GM21360 (cell line): ENCODE measurements around the gene PHYHIPL.

Experiments
- ATAC-seq: cut with Tn5 transposase; IDR thresholded peaks from one replicate; pipeline ENCODE4 v1.9.1; 2021; ENCODE audit warnings: mild to moderate bottlenecking, moderate library complexity; ENCODE audit not compliant: unreplicated experiment

PHYHIPL gene

GRCh38 chr10:59252491-59252890 is 76.0 kb downstream of the PHYHIPL start:
- no peak for ATAC-seq

GRCh38 chr10:59255463-59255862 is 79.0 kb downstream of the PHYHIPL start:
- no peak for ATAC-seq

GRCh38 chr10:59257224-59257623 is 80.8 kb downstream of the PHYHIPL start:
- ATAC-seq, result no peak

GRCh38 chr10:59258890-59259289 is 82.4 kb downstream of the PHYHIPL start:
- ATAC-seq, result no peak

GRCh38 chr10:59265141-59265540 is 88.7 kb downstream of the PHYHIPL start:
- ATAC-seq, result no peak

DNA sequence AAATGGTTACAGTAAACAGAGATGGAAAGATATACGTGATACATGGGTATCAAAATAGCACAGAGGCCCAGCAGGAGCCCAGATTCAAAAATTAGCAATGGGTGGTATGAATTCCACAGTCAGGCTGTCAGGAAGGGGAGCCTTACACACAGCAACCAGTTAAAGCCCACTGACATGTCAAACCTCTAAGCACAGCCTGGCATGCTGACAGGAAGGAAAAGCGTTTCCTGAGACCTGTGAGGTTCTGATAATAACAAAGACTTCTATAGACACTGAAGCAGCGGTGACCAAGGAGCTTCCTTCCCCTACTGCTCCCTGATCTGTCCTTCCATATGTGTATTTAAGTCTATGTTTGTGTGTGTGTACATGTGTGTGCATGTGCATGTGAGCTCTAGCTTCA is 89.9 kb downstream of the PHYHIPL start:
- no peak for ATAC-seq

DNA sequence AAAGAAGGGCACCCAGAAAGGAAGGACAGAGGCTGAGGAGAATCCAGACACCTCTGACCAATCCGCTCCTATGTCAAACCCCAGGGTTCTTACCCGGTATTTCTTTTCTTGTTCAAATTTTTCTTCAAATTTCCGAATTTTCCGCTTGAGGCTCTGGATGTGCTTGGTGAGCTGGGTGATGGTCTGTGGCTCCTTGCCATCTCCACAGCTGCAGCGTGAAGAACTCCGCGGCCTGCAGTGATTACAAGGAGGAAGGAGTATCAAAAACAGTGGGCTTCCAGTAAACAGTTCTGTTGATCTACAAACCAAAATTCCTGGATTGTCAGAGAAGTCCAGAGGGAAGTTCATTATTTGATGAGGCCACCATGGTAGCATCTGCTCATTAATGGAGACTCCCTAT is 92.0 kb downstream of the PHYHIPL start:
- ATAC-seq, result no peak

DNA sequence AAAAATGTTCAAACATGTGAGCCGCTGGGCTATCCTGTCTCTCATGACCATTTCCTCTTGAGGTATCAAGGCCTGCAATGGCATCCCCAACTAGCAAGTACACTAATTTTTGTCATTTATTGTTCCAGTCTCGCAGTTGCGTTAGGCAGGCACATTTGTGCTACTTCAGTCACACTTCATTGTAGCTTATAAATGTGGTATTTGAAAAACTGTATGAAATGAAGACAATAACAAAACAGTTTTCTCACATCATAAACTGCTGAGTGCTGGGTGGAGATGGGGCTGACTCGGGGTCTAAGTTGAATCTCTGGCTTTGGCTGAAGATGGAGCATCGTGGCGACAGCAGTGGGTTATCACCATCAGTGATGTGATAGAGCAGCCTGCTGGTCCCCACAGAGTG is 93.2 kb downstream of the PHYHIPL start:
- ATAC-seq, result no peak

DNA sequence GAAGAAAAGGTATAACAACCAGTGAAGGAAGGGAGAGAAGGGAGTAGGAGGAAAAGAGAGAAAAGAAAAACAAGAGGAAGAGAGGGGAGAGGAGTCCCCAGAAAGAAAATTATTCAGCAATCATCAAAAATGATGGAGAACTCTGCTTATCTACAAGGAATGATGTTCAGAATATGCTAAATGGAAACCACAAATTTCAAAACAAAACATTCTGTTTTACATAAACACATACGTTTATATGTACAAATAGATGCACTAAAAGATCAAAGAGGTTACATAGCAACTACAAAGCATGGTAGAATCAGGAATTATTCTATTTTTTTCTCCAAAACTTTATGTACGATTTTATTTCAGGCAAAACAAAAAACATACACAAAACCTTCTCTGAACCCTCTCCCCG is 94.0 kb downstream of the PHYHIPL start:
- no peak for ATAC-seq

- no peak for ATAC-seq
Measured at GRCh38 chr10:59271160-59271559, 94.7 kb downstream of the PHYHIPL start.

DNA sequence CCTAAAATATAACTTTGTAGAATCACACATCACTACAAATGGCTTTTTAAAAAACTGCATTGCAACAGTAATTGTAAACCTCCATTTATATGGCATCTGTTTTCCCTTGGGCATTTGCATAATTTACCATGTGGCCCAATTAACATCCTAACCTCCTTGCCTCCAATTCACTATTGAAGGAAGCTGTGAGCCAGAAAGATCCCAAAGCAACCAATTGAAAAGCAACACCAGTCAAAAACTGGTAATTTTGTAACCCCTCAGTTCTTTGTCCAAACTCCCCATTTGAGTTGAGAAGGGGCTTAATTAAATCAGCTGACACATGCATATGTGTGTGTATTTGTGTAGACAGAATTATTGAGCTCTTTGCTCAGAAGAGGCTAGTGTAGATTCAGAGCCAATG is 95.6 kb downstream of the PHYHIPL start:
- ATAC-seq, result no peak

DNA sequence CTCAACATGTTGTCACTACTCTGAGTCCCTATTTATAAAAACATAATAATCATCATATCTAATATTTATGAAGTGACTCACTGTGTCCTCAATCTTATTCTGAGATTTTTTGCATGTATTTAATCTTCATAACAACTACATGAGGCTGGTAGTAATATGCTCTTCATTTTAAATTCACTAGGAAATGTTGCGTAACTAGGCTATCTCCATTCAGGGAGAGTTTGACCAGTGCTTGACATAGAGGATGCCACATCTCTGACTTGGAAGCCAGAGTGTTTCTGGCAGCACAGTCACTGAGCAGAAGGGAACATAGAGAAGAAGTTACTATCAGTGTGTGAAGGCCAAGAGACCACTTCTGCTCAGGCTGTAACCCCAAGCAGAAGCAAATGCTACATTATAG is 97.0 kb downstream of the PHYHIPL start:
- ATAC-seq, result no peak

DNA sequence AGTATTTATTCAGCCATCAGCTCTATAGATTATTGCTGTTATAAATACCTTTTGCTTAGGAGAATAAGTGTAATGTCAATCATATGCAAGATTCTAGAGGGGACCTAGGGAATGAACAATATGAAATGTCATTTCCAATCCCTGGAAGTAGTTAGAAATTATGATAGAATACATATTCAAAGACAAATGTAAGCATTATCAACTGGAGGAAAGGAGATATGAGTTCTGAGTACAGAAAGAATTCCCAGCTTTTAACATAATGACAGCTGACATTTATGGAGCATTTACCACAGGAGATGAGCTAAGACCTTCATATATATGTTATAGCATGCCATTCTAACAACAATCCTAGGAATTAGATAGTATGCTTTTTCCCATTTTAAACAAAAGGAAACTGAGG is 99.7 kb downstream of the PHYHIPL start:
- ATAC-seq, result no peak

DNA sequence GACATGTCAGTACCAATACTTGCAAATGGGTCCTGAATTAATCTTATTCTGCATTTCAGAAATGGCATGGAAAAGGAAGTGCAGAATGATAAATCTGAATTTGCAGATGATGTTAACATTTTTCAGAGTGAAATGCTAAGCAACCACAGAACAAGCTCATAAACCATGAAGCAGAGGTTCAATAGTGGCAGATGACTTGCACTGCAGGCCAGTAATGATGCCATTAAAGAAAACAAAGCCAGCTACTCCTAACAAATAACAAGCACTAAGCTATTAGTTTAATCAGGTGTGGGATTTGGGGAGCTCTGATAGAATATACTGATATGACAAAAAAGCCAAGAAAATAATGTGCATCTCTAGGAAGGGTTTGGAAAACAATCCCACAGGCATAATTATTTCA is 100.5 kb downstream of the PHYHIPL start:
- ATAC-seq, result no peak

- ATAC-seq, result no peak
Measured at GRCh38 chr10:59279476-59279875, 103.0 kb downstream of the PHYHIPL start.

DNA sequence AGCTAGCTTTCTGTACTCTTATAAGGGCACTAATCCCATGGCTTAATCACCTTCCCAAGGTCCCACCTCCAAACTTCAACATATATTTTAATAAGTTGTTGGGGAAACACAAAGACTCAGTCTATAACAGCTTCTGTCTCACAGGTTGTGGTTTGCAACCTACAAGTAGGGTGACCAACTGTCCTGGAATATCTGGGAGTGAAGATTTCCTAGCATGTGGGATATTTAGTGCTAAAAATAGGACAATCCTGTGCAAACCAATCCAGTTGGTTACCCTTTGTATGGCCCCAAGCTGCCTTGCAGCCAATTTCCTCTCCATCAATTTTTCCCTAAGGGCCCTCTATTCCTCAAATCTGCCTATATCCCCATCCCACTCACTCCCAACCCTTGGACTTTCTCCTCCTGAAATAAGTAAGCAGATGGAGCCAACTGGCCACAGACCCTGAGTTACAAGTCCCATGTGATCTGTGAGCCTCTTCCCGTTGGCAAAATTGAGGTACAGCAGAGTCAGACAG is 103.6 kb downstream of the PHYHIPL start:
- ATAC-seq, result no peak

DNA sequence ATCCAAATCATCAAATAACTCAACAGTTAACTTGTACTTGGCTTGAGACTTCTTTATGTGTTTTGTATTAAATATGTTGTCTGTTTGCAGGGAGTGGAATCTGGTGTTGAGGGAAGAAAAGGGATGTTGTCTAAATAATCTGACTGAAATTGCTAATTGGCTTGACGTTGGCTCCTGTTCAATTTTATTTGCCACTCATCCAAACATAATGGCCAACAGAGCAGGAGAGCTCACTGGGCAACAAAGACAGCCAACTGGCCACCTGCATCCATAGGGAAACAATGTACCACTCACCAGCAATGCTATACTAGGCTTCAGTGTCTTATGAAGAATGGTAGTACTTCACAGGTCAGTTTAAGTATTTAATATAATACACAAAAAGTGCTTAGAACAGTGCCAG is 105.4 kb downstream of the PHYHIPL start:
- ATAC-seq, result no peak

- ATAC-seq, result no peak
Measured at GRCh38 chr10:59283456-59284091, 107.1 kb downstream of the PHYHIPL start.

GRCh38 chr10:59284118-59284975 is 107.9 kb downstream of the PHYHIPL start:
- ATAC-seq, result no peak

DNA sequence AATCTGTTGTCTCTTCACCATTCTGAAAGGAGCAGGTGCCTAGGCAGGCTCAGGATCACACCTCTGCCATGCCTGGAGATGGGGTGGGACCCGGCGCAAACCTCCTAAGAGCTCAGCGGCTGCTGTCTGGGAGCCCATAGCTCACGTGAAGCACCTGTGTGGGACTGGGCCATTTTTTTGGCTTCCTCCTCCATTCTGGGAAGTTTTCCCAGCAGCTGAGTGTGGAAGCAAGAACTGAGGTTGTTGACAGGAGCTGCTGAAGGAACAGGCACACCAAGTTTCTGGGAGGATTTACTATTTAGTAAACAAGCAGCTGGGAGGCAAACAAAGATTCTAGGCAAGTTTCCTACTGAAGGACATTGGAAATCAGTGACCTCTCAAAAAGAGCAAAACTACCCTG is 108.6 kb downstream of the PHYHIPL start:
- ATAC-seq, result no peak

- no peak for ATAC-seq
Measured at GRCh38 chr10:59285848-59286247, 109.4 kb downstream of the PHYHIPL start.

DNA sequence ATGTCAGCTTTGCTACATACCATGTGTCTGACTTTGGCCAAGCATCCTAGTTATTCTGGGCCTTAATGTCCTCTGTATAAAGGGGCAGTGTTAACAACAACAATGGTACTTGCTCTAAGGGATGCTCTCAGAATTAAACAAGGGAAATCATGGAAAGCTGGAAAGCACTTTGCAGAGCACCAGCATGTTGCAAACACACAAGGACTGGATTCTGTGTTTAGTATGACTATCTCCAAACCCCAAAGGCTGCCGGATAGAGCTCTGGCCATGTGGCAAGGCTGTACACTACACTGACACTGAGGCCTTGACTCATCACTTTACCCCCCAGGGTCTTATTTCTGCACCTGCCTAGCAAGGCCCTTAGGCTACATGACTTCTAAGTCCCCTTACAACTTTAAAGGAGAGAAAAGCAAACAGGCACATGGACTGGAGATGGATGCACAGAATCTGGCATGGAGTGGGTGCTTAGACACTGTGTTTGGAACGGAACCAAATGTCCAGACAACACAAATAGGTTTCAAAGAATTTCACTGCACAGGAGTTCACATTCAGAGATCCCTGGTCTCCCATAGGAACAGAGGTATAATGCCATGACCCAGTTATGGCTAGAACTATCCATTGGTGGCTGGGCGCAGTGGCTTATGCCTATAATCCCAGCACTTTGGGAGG is 111.3 kb downstream of the PHYHIPL start:
- no peak for ATAC-seq
